Cardiac fibroblast (primary cell): ENCODE measurements around the gene EEIG1.

Experiments
- DNase-seq, 2 donors: peaks; one replicate each; pipeline versions ENCODE4 v3.0.0 to v3.0.0-alpha.2; 2010; ENCODE audit warnings: low read depth in 2 of 2
- H3K4me3 ChIP-seq, 2 donors: replicated peaks in 1 of 2; 1 replicate in 1 of 2; 2 replicates in 1 of 2; pipeline ENCODE4 v1.5.1; 2011; ENCODE audit warnings: low read depth in 2 of 2, low read length in 2 of 2, mild to moderate bottlenecking in 2 of 2, moderate library complexity in 1 of 2
- CTCF ChIP-seq: IDR thresholded peaks from one replicate; pipeline ENCODE4 v1.5.1; 2011; ENCODE audit warnings: low read depth, mild to moderate bottlenecking, low read length, inconsistent platforms

The EEIG1 gene

GRCh38 chr9:127980060-127980705 lies 606 bp downstream of the EEIG1 start:
- no peak for DNase-seq
- TF ChIP-seq CTCF = no peak

GRCh38 chr9:127979333-127980059 lies 1.3 kb downstream of the EEIG1 start:
- no peak for TF ChIP-seq CTCF
- H3K4me3 ChIP-seq = peak overlapping the region; percentile 70 to 71
- DNase-seq = peak; percentile 48 to 57

More at GRCh38 chr9:127980060-127980705, 606 bp downstream of the EEIG1 start:
- peak overlapping the region; percentile 70 to 71 for H3K4me3 ChIP-seq

- TF ChIP-seq CTCF = no peak
- peak overlapping the region; percentile 70 to 71 for H3K4me3 ChIP-seq
- DNase-seq = no peak
Measured at GRCh38 chr9:127979015-127979332, 1.8 kb downstream of the EEIG1 start.

GRCh38 chr9:127977884-127978647 lies 2.7 kb downstream of the EEIG1 start:
- peak; percentile 78 to 94 for DNase-seq
- TF ChIP-seq CTCF = peak; percentile 4
- peak overlapping the region; percentile 25 to 37 for H3K4me3 ChIP-seq

GRCh38 chr9:127977009-127977883 lies 3.5 kb downstream of the EEIG1 start:
- peak overlapping the region; percentile 25 to 37 for H3K4me3 ChIP-seq
- no peak for DNase-seq
- no peak for TF ChIP-seq CTCF

- no peak overlapping the region for H3K4me3 ChIP-seq
- no peak for TF ChIP-seq CTCF
- DNase-seq = no peak
Measured at GRCh38 chr9:127976498-127976897, 4.3 kb downstream of the EEIG1 start.
